ENCODE results near the gene ITPK1.

ITPK1 gene

GRCh38 chr14:92937051-92937937 is 178.4 kb downstream of the ITPK1 start:
- DNase-seq (ENCODE audit: low read depth in 2 of 2) = no peak

GRCh38 chr14:92936085-92936484 is 179.6 kb downstream of the ITPK1 start:
- no peak for DNase-seq (ENCODE audit: low read depth in 2 of 2)

GRCh38 chr14:92935446-92935845 is 180.3 kb downstream of the ITPK1 start:
- DNase-seq (ENCODE audit: low read depth in 2 of 2) = no peak

GRCh38 chr14:92934196-92935085 is 181.3 kb downstream of the ITPK1 start:
- no peak for DNase-seq (ENCODE audit: low read depth in 2 of 2)

GRCh38 chr14:92933481-92933880 is 182.2 kb downstream of the ITPK1 start:
- DNase-seq (ENCODE audit: low read depth in 2 of 2) = no peak

- no peak for DNase-seq (ENCODE audit: low read depth in 2 of 2)
Measured at GRCh38 chr14:92932448-92933395, 183.0 kb downstream of the ITPK1 start.

GRCh38 chr14:92931681-92932447 is 183.9 kb downstream of the ITPK1 start:
- DNase-seq (ENCODE audit: low read depth in 2 of 2) = no peak

- no peak for DNase-seq (ENCODE audit: low read depth in 2 of 2)
Measured at GRCh38 chr14:92930737-92931602, 184.8 kb downstream of the ITPK1 start.

GRCh38 chr14:92929689-92930608 is 185.8 kb downstream of the ITPK1 start:
- DNase-seq (ENCODE audit: low read depth in 2 of 2) = no peak

GRCh38 chr14:92928961-92929688 is 186.6 kb downstream of the ITPK1 start:
- no peak for DNase-seq (ENCODE audit: low read depth in 2 of 2)

- no peak for DNase-seq (ENCODE audit: low read depth in 2 of 2)
Measured at GRCh38 chr14:92928258-92928629, 187.5 kb downstream of the ITPK1 start.

- no peak for DNase-seq (ENCODE audit: low read depth in 2 of 2)
Measured at GRCh38 chr14:92927349-92928257, 188.1 kb downstream of the ITPK1 start.

GRCh38 chr14:92926931-92927330 is 188.8 kb downstream of the ITPK1 start:
- no peak for DNase-seq (ENCODE audit: low read depth in 2 of 2)

GRCh38 chr14:92926180-92926845 is 189.4 kb downstream of the ITPK1 start:
- DNase-seq (ENCODE audit: low read depth in 2 of 2) = no peak

GRCh38 chr14:92925446-92925845 is 190.3 kb downstream of the ITPK1 start:
- no peak for DNase-seq (ENCODE audit: low read depth in 2 of 2)

- no peak for DNase-seq (ENCODE audit: low read depth in 2 of 2)
Measured at GRCh38 chr14:92924247-92924646, 191.5 kb downstream of the ITPK1 start.

GRCh38 chr14:92923744-92924103 is 192.0 kb downstream of the ITPK1 start:
- DNase-seq (ENCODE audit: low read depth in 2 of 2) = no peak

All from stimulated activated CD4-positive, alpha-beta T cell treated with anti-CD3 and anti-CD28 coated beads, Interleukin-15, amount 100 ng/mL, for 48 hours (primary cell).